Amygdala (tissue), 56 donors: Measurements from ENCODE around the gene ZMIZ1.
A peak's percentile ranks its signal among the peaks of the same experiment; 100 is the strongest.

ENCODE experiments used
- DNase-seq, 56 donors: peaks; one replicate each; lab custom pipeline; 2025; lab: John Stamatoyannopoulos, UW

The ZMIZ1 gene

GRCh38 chr10:79234391-79235315 is 165.9 kb downstream of the ZMIZ1 start:
- DNase-seq = no peak

DNA sequence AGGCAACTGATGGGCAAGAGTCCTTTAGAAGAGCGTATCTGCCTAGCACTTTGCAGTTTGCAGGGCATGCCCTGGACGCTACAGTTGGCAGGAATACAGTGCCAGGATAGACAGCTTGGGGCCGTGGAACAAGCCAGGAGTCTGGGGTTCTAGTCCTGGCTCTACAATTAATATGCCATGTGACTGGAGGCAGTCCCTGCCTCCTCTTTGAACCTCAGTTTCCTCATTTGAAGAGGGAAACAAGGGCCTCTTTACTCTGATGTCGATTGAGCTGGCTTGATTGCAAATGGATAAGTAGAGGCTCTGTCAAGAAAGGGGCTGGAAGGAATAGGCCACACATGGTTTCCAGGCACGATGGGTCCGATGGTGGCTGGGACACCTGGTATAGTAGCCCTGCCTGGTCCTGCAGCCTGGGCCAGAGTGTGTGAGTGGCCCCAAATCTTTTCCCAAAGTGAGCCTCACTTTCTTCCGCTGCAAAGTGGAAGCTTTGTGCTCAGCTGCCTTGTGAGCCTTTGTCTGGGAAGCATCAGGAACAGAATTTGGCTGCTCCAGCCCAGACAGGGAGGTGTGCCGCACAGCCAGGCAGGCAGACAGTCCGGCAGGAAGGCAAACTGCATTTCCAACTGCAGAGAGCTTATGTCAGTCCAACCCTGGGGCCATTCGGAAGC is 167.1 kb downstream of the ZMIZ1 start:
- DNase-seq = no peak

DNA sequence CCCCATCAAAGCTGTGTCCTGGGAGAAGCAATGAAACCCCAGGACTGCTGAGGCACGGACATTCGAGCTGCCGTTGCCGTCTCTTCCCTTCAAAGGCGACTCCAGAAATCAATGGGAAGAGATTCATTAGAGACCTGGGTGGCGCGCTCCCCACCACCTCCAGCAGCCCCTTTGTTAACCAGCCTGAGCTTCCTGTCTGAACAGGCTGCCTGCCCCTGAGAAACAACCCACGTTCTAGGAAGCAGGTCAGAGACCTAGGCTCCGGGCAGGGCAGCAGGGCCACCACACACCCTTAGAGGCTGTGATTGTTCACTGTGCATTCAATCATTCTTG is 167.6 kb downstream of the ZMIZ1 start:
- DNase-seq = no peak

DNA sequence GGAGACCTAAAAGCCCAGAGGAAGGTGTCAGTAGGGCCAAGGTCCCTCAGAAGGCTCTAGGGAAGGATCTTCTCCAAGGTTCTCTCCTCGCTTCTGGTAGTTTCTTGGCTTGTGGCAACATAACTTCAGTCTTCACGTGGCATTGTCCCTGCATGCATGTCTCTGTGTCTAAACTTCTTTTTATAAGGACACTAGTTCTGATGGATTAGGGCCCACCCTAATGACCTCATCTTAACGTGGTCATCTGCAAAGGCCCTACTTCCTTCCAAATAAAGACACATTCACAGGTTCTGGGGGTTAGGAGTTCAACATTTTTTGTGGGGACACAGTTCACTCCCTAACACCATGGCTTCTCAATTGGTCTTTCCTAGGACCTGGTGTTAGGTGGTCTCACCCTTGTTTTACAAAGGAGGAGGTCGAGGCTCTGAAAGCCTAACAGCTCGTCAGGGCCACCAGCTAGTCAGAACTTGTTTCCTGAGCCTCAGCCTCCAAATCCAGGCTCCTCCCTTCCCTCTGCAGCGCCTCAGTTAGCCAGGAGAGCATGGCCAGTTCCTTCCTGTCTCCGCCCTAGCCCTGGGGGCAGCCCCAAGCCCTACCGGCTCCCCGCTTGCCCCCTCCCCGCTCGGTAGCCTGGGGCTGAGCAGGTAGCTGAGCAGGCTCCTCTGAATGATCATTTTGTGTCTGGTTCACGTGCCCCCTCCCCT is 168.8 kb downstream of the ZMIZ1 start:
- DNase-seq = no peak

DNA sequence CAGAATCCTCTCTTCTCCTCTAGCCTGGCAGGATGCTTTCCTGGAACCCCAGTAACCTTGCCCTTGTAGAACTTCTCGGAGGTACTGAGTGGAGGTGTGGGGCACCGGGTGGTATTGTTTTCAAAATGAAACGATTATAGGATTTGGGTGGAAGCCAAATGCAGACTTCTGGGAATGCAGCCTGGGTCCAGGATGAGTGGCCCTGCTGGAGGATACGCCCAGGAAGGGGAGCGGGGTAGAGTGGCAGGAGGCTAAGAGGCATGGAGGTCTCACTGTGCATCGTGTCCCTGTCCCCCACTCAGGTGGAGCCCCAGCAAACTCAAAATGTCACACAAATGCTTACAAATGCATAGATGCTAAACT is 169.4 kb downstream of the ZMIZ1 start:
- DNase-seq = no peak

GRCh38 chr10:79238606-79239005 is 169.8 kb downstream of the ZMIZ1 start:
- DNase-seq = no peak

- peak in 33 of 56 donors; percentile 14 to 80 (median 50) for DNase-seq
Measured at GRCh38 chr10:79239275-79239779, 170.6 kb downstream of the ZMIZ1 start.

DNA sequence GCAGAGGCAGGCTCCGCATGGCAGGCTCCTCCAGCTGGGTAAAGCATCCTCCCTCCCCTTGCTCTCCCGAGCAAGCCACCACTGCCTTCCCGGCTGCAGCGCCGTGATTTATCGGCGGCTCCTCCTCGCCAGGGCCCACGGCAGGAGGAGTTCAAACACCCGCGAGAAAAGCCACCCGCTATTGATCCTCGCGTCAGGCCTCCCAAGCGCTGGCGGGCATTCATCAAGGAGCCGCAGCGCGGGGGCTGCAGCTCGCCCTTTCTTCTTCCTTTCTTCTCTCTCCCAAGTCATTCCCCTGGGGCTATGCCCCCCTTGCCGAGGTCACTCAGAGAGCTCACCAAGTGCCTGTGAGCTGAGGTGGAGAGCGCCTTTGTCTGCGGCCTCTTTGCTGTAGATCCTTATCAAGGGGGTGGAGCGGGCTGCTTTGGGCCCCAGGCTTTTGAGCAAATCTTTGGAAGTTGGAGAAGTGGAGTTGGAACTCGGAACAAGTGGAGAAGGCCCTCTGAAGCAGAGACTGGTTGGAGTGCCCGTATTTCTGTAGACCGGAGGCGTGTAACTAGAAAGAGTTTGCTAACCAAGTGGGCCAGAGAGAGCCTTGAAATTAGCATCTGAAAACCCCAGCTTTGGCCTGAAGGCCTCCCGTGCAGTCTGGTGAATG is 171.3 kb downstream of the ZMIZ1 start:
- DNase-seq = peak in 1 of 56 donors; percentile 25

GRCh38 chr10:79241629-79241989 is 172.8 kb downstream of the ZMIZ1 start:
- no peak for DNase-seq

GRCh38 chr10:79241990-79242619 is 173.3 kb downstream of the ZMIZ1 start:
- DNase-seq = peak in 10 of 56 donors; percentile 24 to 61 (median 44)

- DNase-seq = peak in 32 of 56 donors; percentile 29 to 75 (median 53)
Measured at GRCh38 chr10:79242620-79243152, 173.9 kb downstream of the ZMIZ1 start.

DNA sequence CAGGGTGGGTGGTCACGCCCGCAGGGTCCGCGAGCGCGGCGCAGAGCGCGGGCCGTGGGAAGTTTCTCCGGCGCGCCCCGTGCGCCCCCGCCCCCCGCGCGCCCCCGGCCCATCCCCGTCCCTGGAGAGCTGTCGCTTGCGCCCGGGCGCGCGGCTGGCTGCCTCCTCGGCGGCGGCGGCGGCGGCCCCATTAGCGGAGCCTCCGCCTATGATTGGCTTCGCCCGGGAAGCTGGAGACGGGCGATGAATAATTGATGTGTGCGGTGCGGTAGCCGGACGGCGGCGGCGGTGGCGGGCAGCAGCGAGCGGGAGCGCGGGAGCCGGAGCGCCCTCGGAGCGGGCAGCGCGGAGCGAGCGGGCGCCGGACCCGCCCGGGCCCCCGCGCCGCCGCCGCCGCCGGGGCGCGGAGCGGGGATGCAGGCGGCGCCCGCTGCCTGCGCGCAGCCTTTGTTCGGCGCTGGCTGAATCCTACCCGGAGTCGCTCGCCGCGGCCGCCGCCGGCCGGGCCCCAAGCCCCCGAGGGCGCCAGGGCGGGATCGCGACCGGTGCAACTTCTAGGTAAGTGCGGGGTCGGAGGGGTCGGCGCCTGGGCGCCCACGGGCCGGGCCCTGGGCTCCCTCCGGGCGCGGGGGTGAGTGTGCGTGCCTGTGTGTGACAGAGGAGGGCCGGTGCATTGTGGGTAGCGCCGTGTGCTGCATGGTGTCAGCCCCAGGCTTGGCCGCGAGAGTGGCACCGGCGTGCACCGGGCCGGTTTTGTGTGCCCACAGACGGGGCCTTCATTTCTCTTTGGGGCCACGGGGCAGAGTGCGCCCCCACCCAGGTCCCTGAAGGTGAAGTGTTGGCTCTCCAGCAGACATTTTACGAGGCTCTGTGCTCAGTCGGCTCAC is 174.7 kb downstream of the ZMIZ1 start:
- DNase-seq = peak in 39 of 56 donors; percentile 20 to 79 (median 53)

GRCh38 chr10:79244068-79244442 is 175.3 kb downstream of the ZMIZ1 start:
- no peak for DNase-seq

DNA sequence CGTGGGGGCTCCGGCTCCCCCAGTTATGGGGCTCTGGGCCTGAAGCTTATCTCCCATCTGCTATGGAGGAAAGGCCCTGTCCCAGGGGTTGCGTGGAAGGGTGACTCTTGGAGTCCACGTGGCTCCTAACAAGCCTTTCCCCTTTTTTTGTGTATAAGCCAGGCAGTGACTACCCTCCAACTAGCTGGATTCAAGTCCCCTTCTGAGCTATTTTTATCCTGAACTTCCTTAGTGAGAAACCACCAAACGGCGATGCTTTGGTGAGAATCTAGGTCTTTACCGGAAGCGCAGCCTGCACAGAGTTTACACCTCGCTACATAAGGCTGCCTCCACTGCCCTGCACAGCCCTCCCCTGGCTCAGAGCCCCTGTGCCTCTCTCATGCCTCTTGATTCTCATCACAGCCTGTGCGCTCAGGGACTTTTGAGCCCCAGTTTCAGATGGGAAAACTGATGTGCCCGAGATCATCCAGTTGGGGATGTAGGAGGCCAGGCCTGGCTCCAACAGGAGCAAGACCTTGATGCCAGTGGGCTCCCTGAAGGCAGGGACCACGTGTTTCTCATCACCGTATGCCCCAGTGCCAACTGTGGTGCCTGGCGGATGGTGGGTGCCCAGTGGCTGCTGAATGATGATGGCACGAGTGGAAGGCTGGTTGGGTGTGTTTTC is 176.2 kb downstream of the ZMIZ1 start:
- peak in 1 of 56 donors; percentile 19 for DNase-seq

GRCh38 chr10:79245539-79246208 is 176.9 kb downstream of the ZMIZ1 start:
- no peak for DNase-seq

DNA sequence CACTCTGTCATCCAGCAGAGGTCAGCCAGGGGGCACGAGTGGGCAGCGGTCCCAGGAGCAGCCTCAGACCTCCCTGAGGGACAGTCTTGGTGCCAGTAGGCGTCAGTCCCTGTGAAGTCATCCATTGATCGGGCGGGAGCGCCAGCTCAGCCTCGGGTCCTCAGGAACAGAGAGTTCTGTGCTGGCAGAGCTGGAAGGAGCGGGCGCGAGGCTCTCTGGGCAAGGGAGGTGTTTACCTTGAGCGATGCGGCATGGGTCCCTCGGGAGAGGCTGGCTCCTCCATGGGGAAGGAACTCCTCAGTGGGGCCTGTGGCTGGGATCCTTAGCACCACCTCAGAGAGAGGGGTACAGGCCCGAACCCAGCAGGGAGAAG is 177.4 kb downstream of the ZMIZ1 start:
- peak in 52 of 56 donors; percentile 18 to 89 (median 75) for DNase-seq

GRCh38 chr10:79246606-79247275 is 178.0 kb downstream of the ZMIZ1 start:
- peak in 29 of 56 donors; percentile 41 to 81 (median 64) for DNase-seq
